ENCODE measurements around the gene VTA1.
"Not testable (repeated sequence)": the region's sequence is repeated elsewhere in the genome, so short reads cannot be mapped to it uniquely, and the experiment has no call there.

Gene VTA1

GRCh38 chr6:142222022-142222421 lies 75.0 kb downstream of the VTA1 start:
- TF ChIP-seq, protein P1, sequence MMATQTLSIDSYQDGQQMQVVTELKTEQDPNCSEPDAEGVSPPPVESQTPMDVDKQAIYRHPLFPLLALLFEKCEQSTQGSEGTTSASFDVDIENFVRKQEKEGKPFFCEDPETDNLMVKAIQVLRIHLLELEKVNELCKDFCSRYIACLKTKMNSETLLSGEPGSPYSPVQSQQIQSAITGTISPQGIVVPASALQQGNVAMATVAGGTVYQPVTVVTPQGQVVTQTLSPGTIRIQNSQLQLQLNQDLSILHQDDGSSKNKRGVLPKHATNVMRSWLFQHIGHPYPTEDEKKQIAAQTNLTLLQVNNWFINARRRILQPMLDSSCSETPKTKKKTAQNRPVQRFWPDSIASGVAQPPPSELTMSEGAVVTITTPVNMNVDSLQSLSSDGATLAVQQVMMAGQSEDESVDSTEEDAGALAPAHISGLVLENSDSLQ (IDR thresholded peaks at IDR 0.05): no peak
- no peak for TF ChIP-seq ZNF384 (IDR thresholded peaks at IDR 0.05)
- TF ChIP-seq L3MBTL2 (conservative IDR thresholded peaks at IDR 0.05): no peak
- ChIA-PET POLR2A (no interaction called here), CTCF (no interaction called here)
- no peak for DNase-seq (ENCODE audit: extremely low spot score)

GRCh38 chr6:142223938-142224337 lies 76.9 kb downstream of the VTA1 start:
- TF ChIP-seq L3MBTL2 (conservative IDR thresholded peaks at IDR 0.05) (no peak), ZNF384 (IDR thresholded peaks at IDR 0.05) (no peak), ELF4 (IDR thresholded peaks at IDR 0.05) (no peak), ARNT (IDR thresholded peaks at IDR 0.05) (no peak), FOXM1 (IDR thresholded peaks at IDR 0.05; ENCODE audit: borderline replicate concordance) (no peak), HDGF (IDR thresholded peaks at IDR 0.05; ENCODE audit: borderline replicate concordance) (no peak), BHLHE40 (IDR thresholded peaks at IDR 0.05; ENCODE audit: borderline replicate concordance) (no peak), LEF1 (IDR thresholded peaks at IDR 0.05; ENCODE audit: borderline replicate concordance) (no peak), SP1 (IDR thresholded peaks at IDR 0.05) (no peak), SUZ12 (IDR thresholded peaks at IDR 0.05) (no peak), NFRKB (IDR thresholded peaks at IDR 0.05) (no peak), TARDBP (IDR thresholded peaks at IDR 0.05) (no peak), FOXA1 (IDR thresholded peaks at IDR 0.05) (no peak), CTBP1 (IDR thresholded peaks at IDR 0.05; ENCODE audit: borderline replicate concordance) (no peak), FOXK2 (IDR thresholded peaks at IDR 0.05) (no peak)
- TF ChIP-seq, protein P1 (IDR thresholded peaks at IDR 0.05): no peak
- DNase-seq (ENCODE audit: extremely low spot score): no peak
- ChIA-PET CTCF (no interaction called here), POLR2A (no interaction called here)

GRCh38 chr6:142225115-142225514 lies 78.1 kb downstream of the VTA1 start:
- POLR2A ChIA-PET: no interaction called here
- TF ChIP-seq BHLHE40 (IDR thresholded peaks at IDR 0.05; ENCODE audit: borderline replicate concordance) (no peak), FOXA1 (IDR thresholded peaks at IDR 0.05) (no peak), ELF4 (IDR thresholded peaks at IDR 0.05) (no peak), ARNT (IDR thresholded peaks at IDR 0.05) (no peak), HDGF (IDR thresholded peaks at IDR 0.05; ENCODE audit: borderline replicate concordance) (no peak), CTBP1 (IDR thresholded peaks at IDR 0.05; ENCODE audit: borderline replicate concordance) (no peak), TARDBP (IDR thresholded peaks at IDR 0.05) (no peak), L3MBTL2 (conservative IDR thresholded peaks at IDR 0.05) (no peak), FOXK2 (IDR thresholded peaks at IDR 0.05) (no peak), FOXM1 (IDR thresholded peaks at IDR 0.05; ENCODE audit: borderline replicate concordance) (no peak), SP1 (IDR thresholded peaks at IDR 0.05) (no peak), LEF1 (IDR thresholded peaks at IDR 0.05; ENCODE audit: borderline replicate concordance) (no peak)
- CTCF ChIA-PET: no interaction called here

GRCh38 chr6:142225552-142225951 lies 78.5 kb downstream of the VTA1 start:
- ChIA-PET CTCF (no interaction called here), POLR2A (no interaction called here)
- DNase-seq (ENCODE audit: extremely low spot score): no peak
- TF ChIP-seq FOXA1 (IDR thresholded peaks at IDR 0.05) (no peak), ELF4 (IDR thresholded peaks at IDR 0.05) (no peak), FOXK2 (IDR thresholded peaks at IDR 0.05) (no peak), FOXM1 (IDR thresholded peaks at IDR 0.05; ENCODE audit: borderline replicate concordance) (no peak), HDGF (IDR thresholded peaks at IDR 0.05; ENCODE audit: borderline replicate concordance) (no peak), CTBP1 (IDR thresholded peaks at IDR 0.05; ENCODE audit: borderline replicate concordance) (no peak), L3MBTL2 (conservative IDR thresholded peaks at IDR 0.05) (no peak)

More at GRCh38 chr6:142225115-142225514, 78.1 kb downstream of the VTA1 start:
- DNase-seq (ENCODE audit: extremely low spot score): no peak

DNA sequence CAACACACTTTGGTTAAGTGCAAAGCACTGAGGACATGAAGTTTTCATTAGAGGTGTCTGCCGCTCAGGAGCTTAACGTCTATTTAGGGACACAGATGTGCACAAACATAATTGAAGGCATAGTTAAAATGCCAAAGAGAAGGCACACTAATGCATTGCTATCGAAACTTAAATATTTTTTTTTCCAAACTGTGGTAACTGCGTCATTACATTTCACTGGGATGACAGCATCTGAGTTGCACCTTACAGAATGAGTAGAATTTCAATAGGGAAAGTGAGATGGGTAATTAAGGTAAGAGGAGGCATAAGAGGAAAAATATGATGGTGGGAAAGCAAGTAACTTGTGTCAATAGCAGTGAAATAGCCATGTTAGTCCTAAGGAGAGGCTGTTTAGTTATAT lies 79.7 kb downstream of the VTA1 start:
- ChIA-PET POLR2A (no interaction called here), CTCF (interaction anchor here (0.6 kb wide), 1 partner anchor 129 kb away, joined by 3 read pairs; no protein-coding TSS in a partner anchor)
- DNase-seq (ENCODE audit: extremely low spot score): no peak
- TF ChIP-seq NFRKB (IDR thresholded peaks at IDR 0.05) (no peak), SUZ12 (IDR thresholded peaks at IDR 0.05) (no peak), FOXM1 (IDR thresholded peaks at IDR 0.05; ENCODE audit: borderline replicate concordance) (no peak), SP1 (IDR thresholded peaks at IDR 0.05) (no peak), FOXK2 (IDR thresholded peaks at IDR 0.05) (no peak), TARDBP (IDR thresholded peaks at IDR 0.05) (no peak), LEF1 (IDR thresholded peaks at IDR 0.05; ENCODE audit: borderline replicate concordance) (no peak), BHLHE40 (IDR thresholded peaks at IDR 0.05; ENCODE audit: borderline replicate concordance) (no peak), FOXA1 (IDR thresholded peaks at IDR 0.05) (no peak), HDGF (IDR thresholded peaks at IDR 0.05; ENCODE audit: borderline replicate concordance) (no peak), ZNF384 (IDR thresholded peaks at IDR 0.05) (no peak), CTBP1 (IDR thresholded peaks at IDR 0.05; ENCODE audit: borderline replicate concordance) (no peak)
- TF ChIP-seq, protein P1 (IDR thresholded peaks at IDR 0.05): no peak

GRCh38 chr6:142229518-142230270 lies 82.6 kb downstream of the VTA1 start:
- DNase-seq (ENCODE audit: extremely low spot score); CTCF ChIA-PET; POLR2A ChIA-PET: not testable (repeated sequence)

Measured in HEK293T (cell line).